GM23338 (cell line): ENCODE measurements around the gene SMYD3.

Source experiments
- CREB1 ChIP-seq: fragments of 250-450 bp; sonication (Bioruptor Pico); IDR thresholded peaks from 2 replicates; pipeline ENCODE4 v1.5.0; 2020; ENCODE audit warnings: low read depth, mild to moderate bottlenecking, moderate library complexity
- CTCF ChIP-seq, 2 experiments: fragments of 200-600 bp in 1 of 2; sonication (generic) in 1 of 2; conservative IDR thresholded peaks; 2 replicates each; pipeline versions ENCODE4 v1.5.1 to v1.6.1; 2016 to 2017; ENCODE audit warnings: antibody characterized with exemption in 2 of 2, low read depth in 2 of 2, mild to moderate bottlenecking in 2 of 2, moderate library complexity in 1 of 2
- EZH2 ChIP-seq: fragments of 200-600 bp; sonication (generic); IDR thresholded peaks from one replicate; pipeline ENCODE4 v1.8.0; 2017; ENCODE audit warnings: antibody characterized with exemption, mild to moderate bottlenecking, low read depth; ENCODE audit not compliant: unreplicated experiment
- EZH2phosphoT487 ChIP-seq: fragments of 200-600 bp; sonication (generic); IDR thresholded peaks from one replicate; pipeline ENCODE4 v1.8.1; 2018; ENCODE audit warnings: antibody characterized with exemption; ENCODE audit not compliant: unreplicated experiment
- POLR2AphosphoS5 ChIP-seq: IDR thresholded peaks from 2 replicates; pipeline ENCODE4 v1.6.1; 2016; ENCODE audit warnings: antibody characterized with exemption, low read depth
- REST ChIP-seq: IDR thresholded peaks from one replicate; pipeline ENCODE4 v1.6.1; 2018; ENCODE audit warnings: antibody characterized with exemption; ENCODE audit not compliant: unreplicated experiment
- ZNF114 ChIP-seq: fragments of 250-450 bp; sonication (Bioruptor Pico); IDR thresholded peaks from 2 replicates; pipeline ENCODE4 v1.5.0; 2020; ENCODE audit warnings: mild to moderate bottlenecking, moderate library complexity
- ZNF331 ChIP-seq: fragments of 250-450 bp; sonication (Bioruptor Pico); IDR thresholded peaks from 2 replicates; pipeline ENCODE4 v1.5.0; 2020; ENCODE audit warnings: low read depth, mild to moderate bottlenecking, moderate library complexity
- ZNF462 ChIP-seq: fragments of 250-450 bp; sonication (Bioruptor Pico); IDR thresholded peaks from 2 replicates; pipeline ENCODE4 v1.5.0; 2020; ENCODE audit warnings: mild to moderate bottlenecking, moderate library complexity

GRCh38 chr1:246373828-246374569, 133.1 kb downstream of the SMYD3 start:
- TF ChIP-seq CTCF (conservative IDR thresholded peaks at IDR 0.05; ENCODE audit: low read depth in 2 of 2) (no peak), EZH2 (no peak), POLR2AphosphoS5 (no peak), ZNF114 (CRISPR knock-in tag) (no peak), EZH2phosphoT487 (no peak), ZNF331 (CRISPR knock-in tag) (no peak), REST (no peak), CREB1 (CRISPR knock-in tag) (no peak), ZNF462 (no peak)
